ENCODE results near the gene MS4A4A.
"Not testable (repeated sequence)": the region's sequence is repeated elsewhere in the genome, so short reads cannot be mapped to it uniquely, and the experiment has no call there.

The MS4A4A gene

GRCh38 chr11:60263402-60263801 lies 17.1 kb upstream of the MS4A4A start:
- Histone ChIP-seq H3K27me3 (ENCODE audit: control insufficient read depth in 1 of 2, insufficient read depth in 2 of 2, low read length in 2 of 2) (no peaks in the 10 kb centered on the region), H3K36me3 (ENCODE audit: control insufficient read depth in 2 of 2, insufficient read depth in 2 of 2, low read length in 2 of 2) (no peaks in the 10 kb centered on the region), H3K27ac (ENCODE audit: low read length) (no peak overlapping the region), H3K4me1 (ENCODE audit: control insufficient read depth, insufficient read depth, low read length) (no peaks in the 10 kb centered on the region), H3K9ac (ENCODE audit: low read length in 2 of 2) (no peak overlapping the region), H3K9me3 (ENCODE audit: control insufficient read depth in 2 of 2, low read length in 2 of 2) (no peaks in the 10 kb centered on the region), H3K4me3 (ENCODE audit: low read length in 2 of 2) (no peak overlapping the region)

GRCh38 chr11:60264644-60265043 lies 15.8 kb upstream of the MS4A4A start:
- Histone ChIP-seq H3K9ac (ENCODE audit: low read length in 2 of 2) (no peak overlapping the region), H3K4me1 (ENCODE audit: control insufficient read depth, insufficient read depth, low read length) (no peaks in the 10 kb centered on the region), H3K36me3 (ENCODE audit: control insufficient read depth in 2 of 2, insufficient read depth in 2 of 2, low read length in 2 of 2) (no peaks in the 10 kb centered on the region), H3K27me3 (ENCODE audit: control insufficient read depth in 1 of 2, insufficient read depth in 2 of 2, low read length in 2 of 2) (no peaks in the 10 kb centered on the region), H3K4me3 (ENCODE audit: low read length in 2 of 2) (no peak overlapping the region), H3K9me3 (ENCODE audit: control insufficient read depth in 2 of 2, low read length in 2 of 2) (no peaks in the 10 kb centered on the region), H3K27ac (ENCODE audit: low read length) (no peak overlapping the region)

- Histone ChIP-seq H3K27ac (ENCODE audit: low read length) (no peak overlapping the region), H3K9ac (ENCODE audit: low read length in 2 of 2) (no peak overlapping the region), H3K4me1 (ENCODE audit: control insufficient read depth, insufficient read depth, low read length) (no peaks in the 10 kb centered on the region), H3K9me3 (ENCODE audit: control insufficient read depth in 2 of 2, low read length in 2 of 2) (no peaks in the 10 kb centered on the region), H3K36me3 (ENCODE audit: control insufficient read depth in 2 of 2, insufficient read depth in 2 of 2, low read length in 2 of 2) (no peaks in the 10 kb centered on the region), H3K4me3 (ENCODE audit: low read length in 2 of 2) (no peak overlapping the region), H3K27me3 (ENCODE audit: control insufficient read depth in 1 of 2, insufficient read depth in 2 of 2, low read length in 2 of 2) (no peaks in the 10 kb centered on the region)
Observed at GRCh38 chr11:60265373-60266214, 14.9 kb upstream of the MS4A4A start.

GRCh38 chr11:60274416-60274815 lies 6.0 kb upstream of the MS4A4A start:
- Histone ChIP-seq H3K4me3 (ENCODE audit: low read length in 2 of 2) (no peak overlapping the region), H3K9ac (ENCODE audit: low read length in 2 of 2) (no peak overlapping the region), H3K4me1 (ENCODE audit: control insufficient read depth, insufficient read depth, low read length) (no peaks in the 10 kb centered on the region), H3K9me3 (ENCODE audit: control insufficient read depth in 2 of 2, low read length in 2 of 2) (no peaks in the 10 kb centered on the region), H3K36me3 (ENCODE audit: control insufficient read depth in 2 of 2, insufficient read depth in 2 of 2, low read length in 2 of 2) (no peaks in the 10 kb centered on the region), H3K27me3 (ENCODE audit: control insufficient read depth in 1 of 2, insufficient read depth in 2 of 2, low read length in 2 of 2) (no peaks in the 10 kb centered on the region), H3K27ac (ENCODE audit: low read length) (no peak overlapping the region)

GRCh38 chr11:60281485-60281884 lies 1.0 kb downstream of the MS4A4A start:
- Histone ChIP-seq H3K4me3 (ENCODE audit: low read length in 2 of 2) (no peak overlapping the region), H3K9me3 (ENCODE audit: control insufficient read depth in 2 of 2, low read length in 2 of 2) (no peaks in the 10 kb centered on the region), H3K36me3 (ENCODE audit: control insufficient read depth in 2 of 2, insufficient read depth in 2 of 2, low read length in 2 of 2) (no peaks in the 10 kb centered on the region), H3K4me1 (ENCODE audit: control insufficient read depth, insufficient read depth, low read length) (no peaks in the 10 kb centered on the region), H3K27ac (ENCODE audit: low read length) (no peak overlapping the region), H3K9ac (ENCODE audit: low read length in 2 of 2) (no peak overlapping the region), H3K27me3 (ENCODE audit: control insufficient read depth in 1 of 2, insufficient read depth in 2 of 2, low read length in 2 of 2) (no peaks in the 10 kb centered on the region)

- Histone ChIP-seq H3K27ac (ENCODE audit: low read length) (no peak overlapping the region), H3K4me1 (ENCODE audit: control insufficient read depth, insufficient read depth, low read length) (no peaks in the 10 kb centered on the region), H3K36me3 (ENCODE audit: control insufficient read depth in 2 of 2, insufficient read depth in 2 of 2, low read length in 2 of 2) (no peaks in the 10 kb centered on the region), H3K9ac (ENCODE audit: low read length in 2 of 2) (no peak overlapping the region), H3K27me3 (ENCODE audit: control insufficient read depth in 1 of 2, insufficient read depth in 2 of 2, low read length in 2 of 2) (no peaks in the 10 kb centered on the region), H3K9me3 (ENCODE audit: control insufficient read depth in 2 of 2, low read length in 2 of 2) (no peaks in the 10 kb centered on the region), H3K4me3 (ENCODE audit: low read length in 2 of 2) (no peak overlapping the region)
Observed at GRCh38 chr11:60282286-60282685, 1.8 kb downstream of the MS4A4A start.

GRCh38 chr11:60285411-60286126 lies 5.1 kb downstream of the MS4A4A start:
- not testable (repeated sequence) for H3K27me3 ChIP-seq (ENCODE audit: control insufficient read depth in 1 of 2, insufficient read depth in 2 of 2, low read length in 2 of 2); H3K27ac ChIP-seq (ENCODE audit: low read length); H3K9ac ChIP-seq (ENCODE audit: low read length in 2 of 2); H3K4me3 ChIP-seq (ENCODE audit: low read length in 2 of 2); H3K36me3 ChIP-seq (ENCODE audit: control insufficient read depth in 2 of 2, insufficient read depth in 2 of 2, low read length in 2 of 2); H3K4me1 ChIP-seq (ENCODE audit: control insufficient read depth, insufficient read depth, low read length); H3K9me3 ChIP-seq (ENCODE audit: control insufficient read depth in 2 of 2, low read length in 2 of 2)

GRCh38 chr11:60288531-60288930 lies 8.1 kb downstream of the MS4A4A start:
- no peak overlapping the region for H3K9ac ChIP-seq (ENCODE audit: low read length in 2 of 2)
- H3K4me3 ChIP-seq (ENCODE audit: low read length in 2 of 2): no peak overlapping the region
- peaks cover 0 to 6% of the 10 kb centered on the region in 2 donors for H3K9me3 ChIP-seq (ENCODE audit: control insufficient read depth in 2 of 2, low read length in 2 of 2)
- H3K4me1 ChIP-seq (ENCODE audit: control insufficient read depth, insufficient read depth, low read length): no peaks in the 10 kb centered on the region
- H3K36me3 ChIP-seq (ENCODE audit: control insufficient read depth in 2 of 2, insufficient read depth in 2 of 2, low read length in 2 of 2): no peaks in the 10 kb centered on the region
- H3K27ac ChIP-seq (ENCODE audit: low read length): no peak overlapping the region
- no peaks in the 10 kb centered on the region for H3K27me3 ChIP-seq (ENCODE audit: control insufficient read depth in 1 of 2, insufficient read depth in 2 of 2, low read length in 2 of 2)

GRCh38 chr11:60292145-60292544 lies 11.7 kb downstream of the MS4A4A start:
- Histone ChIP-seq H3K27me3 (ENCODE audit: control insufficient read depth in 1 of 2, insufficient read depth in 2 of 2, low read length in 2 of 2) (no peaks in the 10 kb centered on the region), H3K36me3 (ENCODE audit: control insufficient read depth in 2 of 2, insufficient read depth in 2 of 2, low read length in 2 of 2) (no peaks in the 10 kb centered on the region), H3K9me3 (ENCODE audit: control insufficient read depth in 2 of 2, low read length in 2 of 2) (peaks cover 0 to 6% of the 10 kb centered on the region in 2 donors), H3K9ac (ENCODE audit: low read length in 2 of 2) (no peak overlapping the region), H3K27ac (ENCODE audit: low read length) (no peak overlapping the region), H3K4me1 (ENCODE audit: control insufficient read depth, insufficient read depth, low read length) (no peaks in the 10 kb centered on the region), H3K4me3 (ENCODE audit: low read length in 2 of 2) (no peak overlapping the region)

- Histone ChIP-seq H3K9ac (ENCODE audit: low read length in 2 of 2) (no peak overlapping the region), H3K36me3 (ENCODE audit: control insufficient read depth in 2 of 2, insufficient read depth in 2 of 2, low read length in 2 of 2) (no peaks in the 10 kb centered on the region), H3K4me3 (ENCODE audit: low read length in 2 of 2) (no peak overlapping the region), H3K27ac (ENCODE audit: low read length) (no peak overlapping the region), H3K27me3 (ENCODE audit: control insufficient read depth in 1 of 2, insufficient read depth in 2 of 2, low read length in 2 of 2) (no peaks in the 10 kb centered on the region), H3K9me3 (ENCODE audit: control insufficient read depth in 2 of 2, low read length in 2 of 2) (no peaks in the 10 kb centered on the region), H3K4me1 (ENCODE audit: control insufficient read depth, insufficient read depth, low read length) (no peaks in the 10 kb centered on the region)
Observed at GRCh38 chr11:60301178-60301577, 20.7 kb downstream of the MS4A4A start.

GRCh38 chr11:60301884-60302283 lies 21.4 kb downstream of the MS4A4A start:
- H3K36me3 ChIP-seq (ENCODE audit: control insufficient read depth in 2 of 2, insufficient read depth in 2 of 2, low read length in 2 of 2); H3K27ac ChIP-seq (ENCODE audit: low read length); H3K27me3 ChIP-seq (ENCODE audit: control insufficient read depth in 1 of 2, insufficient read depth in 2 of 2, low read length in 2 of 2); H3K9ac ChIP-seq (ENCODE audit: low read length in 2 of 2); H3K4me1 ChIP-seq (ENCODE audit: control insufficient read depth, insufficient read depth, low read length); H3K9me3 ChIP-seq (ENCODE audit: control insufficient read depth in 2 of 2, low read length in 2 of 2); H3K4me3 ChIP-seq (ENCODE audit: low read length in 2 of 2): not testable (repeated sequence)
